AG04450 (cell line): Measurements from ENCODE around the gene PHACTR4. TPM values are rescaled to one million over a fixed set of nuclear protein-coding genes. Genes with fewer than 3 reads are reported as not detected.

Experiments
- CTCF ChIA-PET: fragments of 300-600, 350-600 bp; formaldehyde crosslinking; extraction: SDS; loops from one replicate; lab custom pipeline; 2022; ENCODE audit warnings: antibody characterized with exemption, inconsistent platforms; lab: Charles Lee
- POLR2A ChIA-PET: fragments of 350-600 bp; formaldehyde crosslinking; extraction: SDS; loops from one replicate; lab custom pipeline; 2021; ENCODE audit warnings: antibody characterized with exemption, inconsistent platforms; lab: Yijun Ruan, JAX
- DNase-seq: peaks from one replicate; pipeline ENCODE4 v3.0.0-alpha.2; 2011; ENCODE audit warnings: low read depth, low spot score
- H3K27ac ChIP-seq: one replicate; pipeline ENCODE4 v1.5.1; 2012; ENCODE audit warnings: low read depth, low read length, control low read depth
- H3K27me3 ChIP-seq: one replicate; pipeline ENCODE4 v1.6.0; 2012; ENCODE audit warnings: low read length; ENCODE audit not compliant: control insufficient read depth, insufficient read depth
- H3K4me3 ChIP-seq: 2 replicates; pipeline ENCODE4 v1.5.1; 2011; ENCODE audit warnings: mild to moderate bottlenecking, low read depth, low read length, control low read depth
- H3K9me3 ChIP-seq: 2 replicates; pipeline ENCODE4 v1.5.1; 2012; ENCODE audit warnings: low read length; ENCODE audit not compliant: control insufficient read depth, insufficient read depth
- CTCF ChIP-seq: IDR thresholded peaks from 2 replicates; pipeline ENCODE4 v1.5.1; 2011; ENCODE audit warnings: low read depth, low read length, control low read depth, inconsistent platforms
- polyA plus RNA-seq: library from polyadenylated mRNA; depleted of rRNA; stranded (reverse); fragments of >200 nt; gene quantifications from 2 replicates; pipeline ENCODE4 v1.2.3, GENCODE V29; 2011

Gene PHACTR4
- polyA plus RNA-seq, 1 experiment, result 12.3 TPM

- Histone ChIP-seq H3K27me3 (no peaks in the 10 kb centered on the region), H3K9me3 (no peaks in the 10 kb centered on the region), H3K4me3 (peak overlapping the region; percentile 95), H3K27ac (peak overlapping the region; percentile 89)
- ChIA-PET POLR2A (interaction anchor here (0.7 to 2.8 kb wide), 7 partner anchors 70 to 248 kb away, joined by 3 to 15 read pairs (median 5); partner anchors contain the start of gene RNU11), CTCF (interaction anchor here (2.0 to 2.9 kb wide), 3 partner anchors 9 to 148 kb away, joined by 7 to 8 read pairs (median 8); no protein-coding TSS in a partner anchor)
- no peak for DNase-seq
- no peak for TF ChIP-seq CTCF
Observed at GRCh38 chr1:28507646-28508434, 138.3 kb downstream of the PHACTR4 start.

GRCh38 chr1:28508435-28508754 lies 138.9 kb downstream of the PHACTR4 start:
- ChIA-PET POLR2A (interaction anchor here (1.1 to 2.3 kb wide), 5 partner anchors 70 to 273 kb away, joined by 3 to 13 read pairs (median 7); partner anchors contain the start of genes ATP5IF1 and RNU11), CTCF (interaction anchor here (2.0 to 2.9 kb wide), 3 partner anchors 9 to 149 kb away, joined by 7 to 8 read pairs (median 8); no protein-coding TSS in a partner anchor)
- no peaks in the 10 kb centered on the region for H3K27me3 ChIP-seq
- H3K9me3 ChIP-seq, result no peaks in the 10 kb centered on the region
- no peak for DNase-seq
- H3K27ac ChIP-seq, result peak overlapping the region; percentile 85
- no peak for TF ChIP-seq CTCF
- peak overlapping the region; percentile 95 for H3K4me3 ChIP-seq

- ChIA-PET POLR2A (interaction anchor here (0.6 to 2.3 kb wide), 10 partner anchors 8 to 274 kb away, joined by 3 to 13 read pairs (median 4); partner anchors contain the start of gene ATP5IF1), CTCF (interaction anchor here (2.7 to 2.9 kb wide), 2 partner anchors 7 to 93 kb away, joined by 8 read pairs; no protein-coding TSS in a partner anchor)
- H3K27ac ChIP-seq, result peak overlapping the region; percentile 85
- no peak for TF ChIP-seq CTCF
- no peaks in the 10 kb centered on the region for H3K27me3 ChIP-seq
- H3K9me3 ChIP-seq, result no peaks in the 10 kb centered on the region
- H3K4me3 ChIP-seq, result peak overlapping the region; percentile 95
- DNase-seq, result no peak
Observed at GRCh38 chr1:28509705-28510272, 140.2 kb downstream of the PHACTR4 start.

GRCh38 chr1:28510273-28510969 lies 140.9 kb downstream of the PHACTR4 start:
- no peak for TF ChIP-seq CTCF
- Histone ChIP-seq H3K4me3 (peak overlapping the region; percentile 95), H3K27ac (peak overlapping the region; percentile 85), H3K9me3 (no peaks in the 10 kb centered on the region), H3K27me3 (no peaks in the 10 kb centered on the region)
- DNase-seq, result no peak
- CTCF ChIA-PET, result interaction anchor here (2.9 kb wide), 1 partner anchor 92 kb away, joined by 8 read pairs; no protein-coding TSS in a partner anchor
- POLR2A ChIA-PET, result interaction anchor here (0.6 to 7.5 kb wide), 10 partner anchors 8 to 275 kb away, joined by 3 to 46 read pairs (median 5); partner anchors contain the start of gene ATP5IF1
